Glutamatergic neuron (in vitro differentiated cells): Measurements from ENCODE around the gene TTC17. TPM values are rescaled to one million over a fixed set of nuclear protein-coding genes. Genes with fewer than 3 reads are reported as not detected.
A peak's percentile ranks its signal among the peaks of the same experiment; 100 is the strongest.

Source experiments
- DNase-seq: peaks from one replicate; pipeline ENCODE4 v3.0.0; 2022
- H3K27ac Mint-ChIP-seq: one replicate; pipeline ENCODE4 v1.8.0; 2020; ENCODE audit warnings: mild to moderate bottlenecking, mixed read lengths, inconsistent platforms; ENCODE audit not compliant: unreplicated experiment
- H3K27me3 Mint-ChIP-seq: one replicate; pipeline ENCODE4 v1.8.0; 2020; ENCODE audit warnings: mild to moderate bottlenecking, moderate library complexity, mixed read lengths, inconsistent platforms; ENCODE audit not compliant: unreplicated experiment
- H3K36me3 Mint-ChIP-seq: one replicate; pipeline ENCODE4 v1.8.0; 2020; ENCODE audit warnings: mild to moderate bottlenecking, mixed read lengths, inconsistent platforms; ENCODE audit not compliant: unreplicated experiment
- H3K4me1 Mint-ChIP-seq: one replicate; pipeline ENCODE4 v1.8.0; 2020; ENCODE audit warnings: mild to moderate bottlenecking, low read depth, mixed read lengths, inconsistent platforms; ENCODE audit not compliant: unreplicated experiment
- H3K4me3 Mint-ChIP-seq: one replicate; pipeline ENCODE4 v1.8.0; 2020; ENCODE audit warnings: mild to moderate bottlenecking, mixed read lengths, inconsistent platforms; ENCODE audit not compliant: unreplicated experiment
- H3K9me3 Mint-ChIP-seq: one replicate; pipeline ENCODE4 v1.8.0; 2020; ENCODE audit warnings: mild to moderate bottlenecking, moderate library complexity, mixed read lengths, inconsistent platforms; ENCODE audit not compliant: unreplicated experiment
- CTCF ChIP-seq: fragments of 200-600 bp; sonication (generic); IDR thresholded peaks from one replicate; pipeline ENCODE4 v1.5.0; 2021; ENCODE audit not compliant: partially characterized antibody, unreplicated experiment
- total RNA-seq: library from RNA; stranded (reverse); fragmentation: NEBNext Ultra II Directional; extraction: Animal tissue kit (Norgen Biotek cat#: 25700); gene quantifications from one replicate; pipeline ENCODE4 v1.2.1, GENCODE V29; 2021; ENCODE audit not compliant: unreplicated experiment

Gene TTC17
- total RNA-seq, 1 donor from 2014 or later = 92.0 TPM

DNA sequence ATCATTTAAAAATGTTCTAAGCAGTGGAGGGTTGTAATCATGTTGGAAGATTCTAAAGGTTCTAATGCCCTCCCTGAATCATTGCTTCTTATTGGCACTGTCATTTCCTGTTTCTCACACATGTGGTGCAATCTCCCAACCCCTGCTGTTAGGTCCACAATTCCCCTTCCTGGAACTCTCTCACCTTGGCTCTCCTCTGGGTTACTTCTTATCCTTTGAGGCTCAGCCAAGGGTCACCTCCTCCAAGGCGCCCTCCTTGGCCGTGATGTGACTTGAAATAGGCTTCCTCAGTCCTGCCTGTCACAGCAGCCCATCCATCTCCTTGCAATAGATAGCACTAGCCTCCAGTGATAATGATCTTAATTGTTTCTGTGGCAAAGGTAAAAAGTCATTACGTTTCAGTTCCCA lies 149.8 kb downstream of the TTC17 start:
- no peak for DNase-seq
- H3K27me3 Mint-ChIP-seq = peaks cover 4% of the 10 kb centered on the region
- H3K36me3 Mint-ChIP-seq = no peaks in the 10 kb centered on the region
- H3K4me3 Mint-ChIP-seq = no peak overlapping the region
- H3K9me3 Mint-ChIP-seq = peaks cover 7% of the 10 kb centered on the region
- H3K4me1 Mint-ChIP-seq = peaks cover 2% of the 10 kb centered on the region
- no peak overlapping the region for H3K27ac Mint-ChIP-seq
- no peak for TF ChIP-seq CTCF

- Mint-ChIP-seq H3K9me3 (peaks cover 4% of the 10 kb centered on the region), H3K36me3 (no peaks in the 10 kb centered on the region), H3K27me3 (peaks cover 7% of the 10 kb centered on the region), H3K4me3 (no peak overlapping the region), H3K4me1 (no peaks in the 10 kb centered on the region), H3K27ac (no peak overlapping the region)
- TF ChIP-seq CTCF = no peak
- DNase-seq = no peak
These were observed 153.2 kb downstream of the TTC17 start for GRCh38 chr11:43511959-43512358.

- H3K9me3 Mint-ChIP-seq = peaks cover 4% of the 10 kb centered on the region
- peaks cover 4% of the 10 kb centered on the region for H3K27me3 Mint-ChIP-seq
- no peak overlapping the region for H3K4me3 Mint-ChIP-seq
- no peak overlapping the region for H3K27ac Mint-ChIP-seq
- TF ChIP-seq CTCF = no peak
- peak; percentile 27 for DNase-seq
- no peaks in the 10 kb centered on the region for H3K4me1 Mint-ChIP-seq
- no peaks in the 10 kb centered on the region for H3K36me3 Mint-ChIP-seq
These were observed 156.4 kb downstream of the TTC17 start for GRCh38 chr11:43515090-43515489.

- DNase-seq = no peak
- Mint-ChIP-seq H3K4me3 (no peak overlapping the region), H3K36me3 (peaks cover 6% of the 10 kb centered on the region), H3K27ac (no peak overlapping the region), H3K27me3 (peaks cover 3% of the 10 kb centered on the region), H3K9me3 (peaks cover 4% of the 10 kb centered on the region), H3K4me1 (no peaks in the 10 kb centered on the region)
- TF ChIP-seq CTCF = no peak
These were observed 157.7 kb downstream of the TTC17 start for GRCh38 chr11:43516316-43516850.

DNA sequence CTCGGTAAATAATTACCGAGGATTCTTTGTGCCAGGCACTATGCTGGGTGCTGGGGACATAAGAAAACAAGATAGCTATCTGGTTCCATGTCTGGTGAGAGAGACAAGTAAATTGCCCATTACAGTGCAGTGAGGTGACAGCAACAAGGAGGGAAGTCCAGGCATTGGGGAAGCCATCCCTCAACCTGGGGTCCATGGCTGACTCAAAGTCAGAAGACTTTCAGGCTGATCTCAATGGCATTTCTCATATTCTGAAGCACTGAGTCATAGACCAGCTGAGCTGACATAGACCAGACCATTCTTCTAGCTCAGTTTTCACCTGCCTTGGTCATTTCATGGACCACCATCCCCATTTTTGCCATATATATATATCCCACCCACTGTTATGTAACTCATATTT lies 158.8 kb downstream of the TTC17 start:
- Mint-ChIP-seq H3K9me3 (peaks cover 1% of the 10 kb centered on the region), H3K36me3 (peaks cover 6% of the 10 kb centered on the region), H3K4me1 (no peaks in the 10 kb centered on the region), H3K4me3 (no peak overlapping the region), H3K27me3 (peaks cover 3% of the 10 kb centered on the region), H3K27ac (no peak overlapping the region)
- DNase-seq = no peak
- no peak for TF ChIP-seq CTCF
